Uterus (tissue), 4 donors: ENCODE measurements around the gene C11orf21. TPM values are rescaled to one million over a fixed set of nuclear protein-coding genes. Genes with fewer than 3 reads are reported as not detected.

Experiments
- DNase-seq, 2 donors: peaks; one replicate each; pipeline ENCODE4 v3.0.0-alpha.2; 2019 to 2020
- H3K27ac ChIP-seq, 2 donors: fragments of 200-600 bp; sonication (generic); 1 replicate in 1 of 2; 2 replicates in 1 of 2; pipeline ENCODE4 v1.5.1; 2016 to 2018
- H3K27me3 ChIP-seq, 2 donors: fragments of 200-600 bp; sonication (generic); one replicate each; pipeline ENCODE4 v1.5.1; 2018 to 2019; ENCODE audit warnings: control low read depth in 1 of 2
- H3K36me3 ChIP-seq, 2 donors: fragments of 200-600 bp; sonication (generic); one replicate each; pipeline ENCODE4 v1.5.1; 2019; ENCODE audit warnings: control low read depth in 1 of 2
- H3K4me1 ChIP-seq, 2 donors: fragments of 200-600 bp; sonication (generic); one replicate each; pipeline ENCODE4 v1.5.1; 2018 to 2019; ENCODE audit warnings: control low read depth in 1 of 2
- H3K4me3 ChIP-seq, 2 donors: fragments of 200-600 bp; sonication (generic); 1 replicate in 1 of 2; 2 replicates in 1 of 2; pipeline ENCODE4 v1.5.1; 2018 to 2019; ENCODE audit warnings: mild to moderate bottlenecking in 1 of 2
- H3K9me3 ChIP-seq, 2 donors: fragments of 200-600 bp; sonication (generic); one replicate each; pipeline ENCODE4 v1.5.1; 2019; ENCODE audit warnings: control low read depth in 1 of 2
- CTCF ChIP-seq, 4 experiments: fragments of 200-600 bp in 2 of 4; fragments of 450-650 bp in 2 of 4; sonication (generic) in 2 of 4; IDR thresholded peaks; one replicate each; pipeline ENCODE4 v1.5.1; 2016 to 2019; ENCODE audit warnings: antibody characterized with exemption in 4 of 4, mild to moderate bottlenecking in 2 of 4, moderate library complexity in 1 of 4
- POLR2A ChIP-seq, 2 donors: fragments of 450-650 bp; IDR thresholded peaks; one replicate each; pipeline ENCODE4 v1.6.1; 2016; ENCODE audit warnings: antibody characterized with exemption in 2 of 2, mild to moderate bottlenecking in 1 of 2, moderate library complexity in 1 of 2
- intact Hi-C: fragments of 100-400 bp; cut with DNase I; formaldehyde crosslinking; loops from one replicate; pipeline ENCODE4 v1.15.1; 2023; ENCODE audit warnings: low total_unique reads
- total RNA-seq, 4 donors: library from RNA; depleted of rRNA in 3 of 4; stranded (reverse); fragments of >200 nt in 3 of 4; gene quantifications; one replicate each; pipeline versions ENCODE4 v1.1.0 to v1.2.4, GENCODE V29; 2014 to 2023
- donor health status: DM: yes; HTN: yes; CAD: no.

Gene C11orf21
- total RNA-seq, 4 donors from 2014 or later = 1.7 to 1.8 TPM; not detected in 2

- DNase-seq = no peak
- no peak for TF ChIP-seq POLR2A (IDR thresholded peaks at IDR 0.05)
- no peak for TF ChIP-seq CTCF (IDR thresholded peaks at IDR 0.05)
- H3K27me3 ChIP-seq = no peaks in the 10 kb centered on the region
- H3K9me3 ChIP-seq = no peaks in the 10 kb centered on the region
- H3K27ac ChIP-seq = no peak overlapping the region
- no peaks in the 10 kb centered on the region for H3K36me3 ChIP-seq
- intact Hi-C loops = no loop called here
- no peak overlapping the region for H3K4me3 ChIP-seq
- no peaks in the 10 kb centered on the region for H3K4me1 ChIP-seq
These were observed 25.3 kb upstream of the C11orf21 start for GRCh38 chr11:2327032-2327431.

GRCh38 chr11:2325719-2326118 is 24.0 kb upstream of the C11orf21 start:
- Histone ChIP-seq H3K27me3 (no peaks in the 10 kb centered on the region), H3K4me3 (no peak overlapping the region), H3K27ac (no peak overlapping the region), H3K4me1 (no peaks in the 10 kb centered on the region), H3K9me3 (no peaks in the 10 kb centered on the region), H3K36me3 (no peaks in the 10 kb centered on the region)
- no peak for DNase-seq
- no peak for TF ChIP-seq POLR2A (IDR thresholded peaks at IDR 0.05)
- no peak for TF ChIP-seq CTCF (IDR thresholded peaks at IDR 0.05)
- intact Hi-C loops = no loop called here

- Histone ChIP-seq H3K4me1 (no peaks in the 10 kb centered on the region), H3K4me3 (no peak overlapping the region), H3K27ac (no peak overlapping the region), H3K27me3 (no peaks in the 10 kb centered on the region), H3K36me3 (no peaks in the 10 kb centered on the region), H3K9me3 (no peaks in the 10 kb centered on the region)
- TF ChIP-seq CTCF (IDR thresholded peaks at IDR 0.05) = no peak
- no peak for TF ChIP-seq POLR2A (IDR thresholded peaks at IDR 0.05)
- intact Hi-C loops = no loop called here
- DNase-seq = no peak
These were observed 23.4 kb upstream of the C11orf21 start for GRCh38 chr11:2325123-2325522.

GRCh38 chr11:2321311-2321683 is 19.6 kb upstream of the C11orf21 start:
- no peak overlapping the region for H3K27ac ChIP-seq
- H3K36me3 ChIP-seq = no peaks in the 10 kb centered on the region
- no peaks in the 10 kb centered on the region for H3K27me3 ChIP-seq
- no peak for TF ChIP-seq POLR2A (IDR thresholded peaks at IDR 0.05)
- no peak for TF ChIP-seq CTCF (IDR thresholded peaks at IDR 0.05)
- H3K4me3 ChIP-seq = no peak overlapping the region
- DNase-seq = no peak
- H3K4me1 ChIP-seq = no peaks in the 10 kb centered on the region
- intact Hi-C loops = no loop called here
- H3K9me3 ChIP-seq = no peaks in the 10 kb centered on the region

- H3K36me3 ChIP-seq = no peaks in the 10 kb centered on the region
- TF ChIP-seq POLR2A (IDR thresholded peaks at IDR 0.05) = no peak
- TF ChIP-seq CTCF (IDR thresholded peaks at IDR 0.05) = no peak
- H3K4me1 ChIP-seq = peaks cover 0 to 2% of the 10 kb centered on the region in 2 donors
- no peak overlapping the region for H3K4me3 ChIP-seq
- DNase-seq = no peak
- intact Hi-C loops = no loop called here
- no peak overlapping the region for H3K27ac ChIP-seq
- no peaks in the 10 kb centered on the region for H3K27me3 ChIP-seq
- no peaks in the 10 kb centered on the region for H3K9me3 ChIP-seq
These were observed 19.0 kb upstream of the C11orf21 start for GRCh38 chr11:2320568-2321310.
